HL-60/S4 (cell line): Measurements from ENCODE around the gene CALD1.

Experiments
- in situ Hi-C: fragments of 300-500 bp; cut with MboI; formaldehyde crosslinking; loops from 2 replicates; pipeline ENCODE4 v1.14.3; 2022; ENCODE audit warnings: low sequenced_read_pairs

Gene CALD1

DNA sequence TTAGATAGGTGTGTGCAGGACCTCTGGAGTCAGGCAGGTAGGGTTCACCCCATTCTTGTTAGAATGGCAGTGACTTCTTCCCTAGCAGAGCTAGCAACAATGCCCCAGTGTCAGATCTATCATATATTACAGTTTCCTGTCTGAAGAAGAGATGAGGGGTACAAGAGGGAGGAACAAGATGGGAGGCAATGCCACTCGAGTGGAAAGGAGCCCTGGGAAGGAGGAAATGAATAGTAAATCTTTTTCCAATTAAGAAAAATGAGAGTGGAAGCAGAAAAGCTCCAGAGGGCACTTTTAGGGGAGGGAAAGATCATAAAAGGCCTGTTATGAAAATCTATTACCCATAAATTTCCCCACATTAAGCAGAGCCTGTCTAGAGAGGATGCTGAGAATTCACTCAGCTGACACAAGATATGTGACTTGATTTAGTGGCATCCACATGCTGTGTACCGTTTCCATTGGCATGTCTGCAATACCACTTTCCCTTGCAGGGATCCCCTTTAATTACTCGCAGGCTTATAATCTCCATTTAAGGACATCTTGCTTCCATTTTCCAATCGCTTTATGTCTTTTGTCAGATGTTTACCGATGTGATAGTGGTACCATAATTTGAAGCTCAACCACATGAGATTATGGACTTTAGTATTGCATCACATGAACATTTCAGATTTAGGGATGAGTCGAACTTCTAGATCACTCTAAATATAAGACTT, 136.9 kb downstream of the CALD1 start:
- in situ Hi-C loops = no loop called here

DNA sequence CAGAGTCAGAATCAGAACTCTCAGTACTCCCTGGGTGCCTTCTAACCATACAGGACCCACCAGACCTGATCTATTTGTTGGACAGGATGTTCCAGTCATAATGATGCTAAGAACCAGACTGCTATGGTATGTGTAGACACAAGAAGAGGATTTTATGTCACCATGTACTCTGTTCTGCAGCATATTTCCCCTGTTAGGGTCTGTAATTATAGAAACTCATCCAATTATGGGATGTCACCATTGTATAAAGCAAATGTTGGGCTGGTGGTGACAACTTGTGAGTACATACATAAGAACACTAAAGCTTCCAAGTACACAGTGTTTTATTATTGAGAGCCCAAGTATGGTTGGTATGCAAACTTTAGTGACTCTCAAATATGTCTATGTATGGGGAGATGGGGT, 139.8 kb downstream of the CALD1 start:
- in situ Hi-C loops = no loop called here

- in situ Hi-C loops = no loop called here
Observed at GRCh38 chr7:134920026-134920753, 140.8 kb downstream of the CALD1 start.

- in situ Hi-C loops = no loop called here
Observed at GRCh38 chr7:134922720-134923704, 143.6 kb downstream of the CALD1 start.

- in situ Hi-C loops = no loop called here
Observed at GRCh38 chr7:134925766-134926165, 146.3 kb downstream of the CALD1 start.

GRCh38 chr7:134926396-134926795, 147.0 kb downstream of the CALD1 start:
- in situ Hi-C loops = no loop called here

DNA sequence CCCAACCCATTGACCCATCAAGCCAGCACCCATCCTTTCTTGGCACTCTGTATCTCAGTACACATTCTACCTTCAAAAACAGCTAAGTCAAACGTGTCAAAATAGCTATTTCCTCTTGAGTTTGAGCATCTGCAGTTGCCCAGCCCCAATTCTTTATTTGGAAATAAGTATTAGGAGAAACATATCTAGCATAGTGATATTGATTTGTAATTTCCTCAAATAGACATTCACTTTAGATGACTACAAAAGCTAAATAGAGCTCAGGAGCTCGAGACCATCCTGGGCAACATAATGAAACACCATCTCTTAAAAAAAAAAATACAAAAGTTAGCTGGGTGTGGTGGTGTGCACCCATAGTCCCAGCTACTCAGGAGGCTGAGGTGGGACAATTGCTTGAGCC, 147.6 kb downstream of the CALD1 start:
- in situ Hi-C loops = no loop called here

DNA sequence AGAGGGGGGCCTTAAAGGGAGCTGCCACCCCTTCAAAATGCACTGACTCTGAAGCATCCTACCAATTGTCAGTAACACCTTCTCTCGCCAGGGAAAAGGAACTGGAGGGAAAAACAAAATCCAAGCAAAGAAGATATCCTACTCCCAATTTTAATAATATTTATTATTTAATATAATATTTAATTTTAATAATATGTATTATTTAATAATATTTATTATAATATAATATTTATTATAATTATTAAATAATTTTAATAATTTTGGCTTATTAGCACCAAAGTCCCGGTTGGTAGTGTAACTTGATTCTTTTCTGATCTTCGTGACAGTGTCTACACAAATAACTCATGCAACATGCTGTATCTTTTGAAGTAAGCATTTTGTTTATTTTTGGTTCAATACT, 148.3 kb downstream of the CALD1 start:
- in situ Hi-C loops = no loop called here

GRCh38 chr7:134928554-134928953, 149.1 kb downstream of the CALD1 start:
- in situ Hi-C loops = no loop called here

DNA sequence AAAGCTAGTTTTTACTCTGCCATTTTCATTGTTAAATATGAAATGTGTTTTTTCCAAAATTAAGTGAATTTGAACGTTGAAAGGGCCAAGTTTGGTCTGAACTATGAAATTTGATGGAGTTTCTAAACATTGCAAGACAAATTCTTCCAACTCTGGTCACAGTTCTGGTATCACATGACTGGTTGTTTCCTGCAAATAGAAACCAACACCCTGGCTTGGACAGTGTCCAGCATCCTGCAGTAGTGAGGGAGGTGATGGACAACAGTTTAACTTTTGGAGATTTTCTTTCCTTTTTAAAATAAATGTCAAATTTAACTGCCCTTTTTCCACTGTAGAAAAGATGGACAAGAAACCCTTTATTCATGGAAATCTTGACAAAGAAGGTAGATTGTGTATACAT, 152.1 kb downstream of the CALD1 start:
- in situ Hi-C loops = no loop called here

GRCh38 chr7:134932707-134933370, 153.4 kb downstream of the CALD1 start:
- in situ Hi-C loops = no loop called here

GRCh38 chr7:134933460-134934068, 154.1 kb downstream of the CALD1 start:
- in situ Hi-C loops = no loop called here

GRCh38 chr7:134935701-134936100, 156.3 kb downstream of the CALD1 start:
- in situ Hi-C loops = no loop called here

DNA sequence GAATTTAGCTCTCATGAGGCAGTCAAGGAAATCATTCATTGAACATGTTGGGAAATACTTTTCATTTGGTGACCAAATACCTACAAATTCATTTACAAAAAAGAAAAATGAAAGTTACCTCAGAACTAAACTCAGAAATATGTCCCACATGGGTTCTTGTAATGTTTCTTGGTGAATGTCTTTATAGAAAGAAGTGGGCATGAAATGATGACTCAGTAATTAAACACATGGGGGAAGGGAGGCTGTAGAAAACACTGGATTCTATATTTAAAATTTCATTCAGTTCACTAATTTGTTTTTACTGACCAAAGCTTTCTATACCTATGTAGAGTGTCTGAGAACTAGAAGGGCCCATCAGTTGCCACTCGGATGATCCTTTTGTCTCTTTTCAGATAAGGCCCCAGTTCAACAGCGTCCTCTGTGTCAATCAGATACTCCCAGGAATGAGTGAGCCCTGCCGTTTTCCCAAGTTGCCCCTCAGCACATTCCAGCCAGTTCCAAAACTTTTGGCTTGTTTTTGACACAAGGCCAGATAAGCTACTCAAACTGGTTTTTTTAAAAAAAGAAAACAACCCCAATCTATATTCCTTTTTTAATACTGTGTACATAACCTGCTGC, 157.6 kb downstream of the CALD1 start:
- in situ Hi-C loops = no loop called here

GRCh38 chr7:134938141-134938540, 158.7 kb downstream of the CALD1 start:
- in situ Hi-C loops = no loop called here

GRCh38 chr7:134939136-134939535, 159.7 kb downstream of the CALD1 start:
- in situ Hi-C loops = no loop called here

GRCh38 chr7:134940729-134941128, 161.3 kb downstream of the CALD1 start:
- in situ Hi-C loops = no loop called here

DNA sequence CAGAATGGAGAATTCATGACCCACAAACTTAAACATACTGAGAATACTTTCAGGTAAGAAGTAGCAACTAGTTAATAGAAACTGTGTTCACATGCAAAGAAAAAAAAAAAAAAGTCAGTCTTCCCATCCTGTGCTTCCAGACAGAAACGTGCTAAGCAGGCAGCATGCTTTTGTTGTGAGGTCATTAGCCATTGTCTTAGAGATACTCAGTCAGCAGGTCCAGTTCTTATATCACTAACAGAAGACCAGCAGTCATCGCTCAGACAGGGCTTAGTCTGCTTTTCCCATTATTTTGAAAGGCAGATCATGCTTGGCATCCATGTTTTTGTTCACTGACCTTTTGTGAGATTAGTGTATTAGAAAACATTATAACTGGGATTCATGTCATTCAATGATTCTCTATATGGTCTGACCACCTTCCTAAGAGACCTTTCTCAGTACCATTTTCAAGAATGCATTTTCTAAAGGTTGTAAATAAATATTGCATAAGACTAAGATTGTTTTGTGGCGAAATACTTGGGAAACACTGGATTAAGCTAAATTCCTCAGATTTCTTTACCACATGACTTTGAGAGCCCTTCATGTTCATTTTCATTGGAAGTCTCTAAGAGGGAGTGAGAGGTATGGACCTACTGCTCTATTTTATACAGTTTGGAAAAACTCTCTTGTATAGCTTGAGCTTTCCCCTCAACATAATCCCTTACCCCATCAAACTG, 161.9 kb downstream of the CALD1 start:
- in situ Hi-C loops = no loop called here

GRCh38 chr7:134941952-134942351, 162.5 kb downstream of the CALD1 start:
- in situ Hi-C loops = no loop called here
